GM12878 (cell line): ENCODE data around the gene ANO3. TPM values are rescaled to one million over a fixed set of nuclear protein-coding genes. Genes with fewer than 3 reads are reported as not detected.

Experiments used
- CHD4 ChIP-seq: fragments of 200-600 bp; sonication (generic); IDR thresholded peaks from 2 replicates; pipeline ENCODE4 v1.6.1; 2016; ENCODE audit warnings: mild to moderate bottlenecking
- CREM ChIP-seq: IDR thresholded peaks from 2 replicates; pipeline ENCODE4 v1.6.1; 2014; ENCODE audit warnings: antibody characterized with exemption, low read depth
- IRF3 ChIP-seq: fragments of 450-650 bp; IDR thresholded peaks from 2 replicates; pipeline ENCODE4 v1.6.1; 2014; ENCODE audit warnings: mild to moderate bottlenecking
- MYB ChIP-seq: fragments of 150-350 bp; IDR thresholded peaks from 2 replicates; pipeline ENCODE4 v1.6.1; 2014; ENCODE audit warnings: mild to moderate bottlenecking, low read depth, low read length, borderline replicate concordance
- SMAD1 ChIP-seq: fragments of 450-650 bp; IDR thresholded peaks from 2 replicates; pipeline ENCODE4 v1.6.1; 2018; ENCODE audit warnings: mild to moderate bottlenecking, low read depth; ENCODE audit not compliant: partially characterized antibody
- USF2 ChIP-seq: IDR thresholded peaks from 2 replicates; pipeline ENCODE4 v1.6.1; 2011; ENCODE audit warnings: low read depth, low read length, improper control_type of control experiment, borderline replicate concordance
- ZNF207 ChIP-seq: fragments of 450-650 bp; IDR thresholded peaks from 2 replicates; pipeline ENCODE4 v1.6.1; 2014; ENCODE audit warnings: antibody characterized with exemption, mild to moderate bottlenecking, borderline replicate concordance
- ZNF687 ChIP-seq: fragments of 450-650 bp; IDR thresholded peaks from 2 replicates; pipeline ENCODE4 v1.6.1; 2017; ENCODE audit warnings: mild to moderate bottlenecking, moderate library complexity
- polyA plus RNA-seq, 11 experiments: library from polyadenylated mRNA; depleted of rRNA in 4 of 11; unstranded in 6 of 11; stranded (reverse) in 5 of 11; fragments of >200 nt; fragmentation: Nextera tagmentation in 4 of 11; fragmentation: Illumina TruSeq in 1 of 11; extraction: Ambion mirVana in 4 of 11; extraction: Trizol in 1 of 11; gene quantifications; 1 replicate in 1 of 11; 2 replicates in 10 of 11; pipeline versions ENCODE4 v1.2.1 to v1.2.3, GENCODE V29; 2011 to 2016; ENCODE audit warnings: inconsistent platforms in 2 of 11, missing spikeins in 2 of 11, low read depth in 1 of 11
- total RNA-seq, 4 experiments: library from RNA; depleted of rRNA in 3 of 4; stranded (reverse); fragments of >200 nt in 3 of 4; fragmentation: Illumina TruSeq in 1 of 4; extraction: Trizol in 1 of 4; gene quantifications; 2 replicates each; pipeline versions ENCODE4 v1.2.1 to v1.2.3, GENCODE V29; 2013 to 2021
- TF ChIP-seq, protein P1 (sequence below): IDR thresholded peaks from 2 replicates; pipeline ENCODE4 v1.6.1; 2011; ENCODE audit warnings: mild to moderate bottlenecking, low read depth, low read length, moderate library complexity; ENCODE audit not compliant: insufficient replicate concordance
- TF ChIP-seq, protein P2 (sequence below): fragments of 450-650 bp; IDR thresholded peaks from 2 replicates; pipeline ENCODE4 v1.6.1; 2017; ENCODE audit warnings: low read depth, mild to moderate bottlenecking, moderate library complexity

ANO3 gene
- total and polyA plus RNA-seq, 10 of the 15 experiments (the other 5 are each of a cell fraction or from before 2014, with no cell fraction given): 0.13 to 5.9 (median 0.44) TPM

DNA sequence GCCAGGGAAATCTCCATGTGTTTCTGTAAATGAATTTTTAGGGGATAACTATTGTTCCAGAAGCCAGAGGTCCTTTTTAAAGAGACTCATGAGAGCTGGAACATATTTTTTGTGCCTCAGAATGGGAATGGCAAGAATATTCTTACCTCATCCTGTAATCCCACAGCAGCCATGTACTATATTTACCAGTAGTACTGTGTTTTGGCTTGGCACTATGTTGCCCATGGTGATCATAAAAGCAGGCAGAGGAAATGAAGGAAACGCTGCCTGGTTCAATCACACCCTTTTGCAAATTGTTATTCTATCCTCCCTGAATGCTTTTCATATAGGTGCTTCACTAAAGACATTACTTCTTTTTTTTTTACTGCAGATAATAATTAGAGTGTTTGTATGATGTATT is 81.0 kb downstream of the ANO3 start (continued):
- TF ChIP-seq, protein P1, sequence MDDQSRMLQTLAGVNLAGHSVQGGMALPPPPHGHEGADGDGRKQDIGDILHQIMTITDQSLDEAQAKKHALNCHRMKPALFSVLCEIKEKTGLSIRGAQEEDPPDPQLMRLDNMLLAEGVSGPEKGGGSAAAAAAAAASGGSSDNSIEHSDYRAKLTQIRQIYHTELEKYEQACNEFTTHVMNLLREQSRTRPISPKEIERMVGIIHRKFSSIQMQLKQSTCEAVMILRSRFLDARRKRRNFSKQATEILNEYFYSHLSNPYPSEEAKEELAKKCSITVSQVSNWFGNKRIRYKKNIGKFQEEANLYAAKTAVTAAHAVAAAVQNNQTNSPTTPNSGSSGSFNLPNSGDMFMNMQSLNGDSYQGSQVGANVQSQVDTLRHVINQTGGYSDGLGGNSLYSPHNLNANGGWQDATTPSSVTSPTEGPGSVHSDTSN: no peak
- TF ChIP-seq CREM (no peak), ZNF687 (no peak), CHD4 (no peak), ZNF207 (no peak), SMAD1 (no peak), IRF3 (no peak), USF2 (no peak), MYB (no peak)
- TF ChIP-seq, protein P2, sequence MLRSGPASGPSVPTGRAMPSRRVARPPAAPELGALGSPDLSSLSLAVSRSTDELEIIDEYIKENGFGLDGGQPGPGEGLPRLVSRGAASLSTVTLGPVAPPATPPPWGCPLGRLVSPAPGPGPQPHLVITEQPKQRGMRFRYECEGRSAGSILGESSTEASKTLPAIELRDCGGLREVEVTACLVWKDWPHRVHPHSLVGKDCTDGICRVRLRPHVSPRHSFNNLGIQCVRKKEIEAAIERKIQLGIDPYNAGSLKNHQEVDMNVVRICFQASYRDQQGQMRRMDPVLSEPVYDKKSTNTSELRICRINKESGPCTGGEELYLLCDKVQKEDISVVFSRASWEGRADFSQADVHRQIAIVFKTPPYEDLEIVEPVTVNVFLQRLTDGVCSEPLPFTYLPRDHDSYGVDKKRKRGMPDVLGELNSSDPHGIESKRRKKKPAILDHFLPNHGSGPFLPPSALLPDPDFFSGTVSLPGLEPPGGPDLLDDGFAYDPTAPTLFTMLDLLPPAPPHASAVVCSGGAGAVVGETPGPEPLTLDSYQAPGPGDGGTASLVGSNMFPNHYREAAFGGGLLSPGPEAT: no peak
